ENCODE results near the gene CTH. TPM values are rescaled to one million over a fixed set of nuclear protein-coding genes. Genes with fewer than 3 reads are reported as not detected.
A peak's percentile ranks its signal among the peaks of the same experiment; 100 is the strongest.

The CTH gene
- total RNA-seq, 1 experiment from 2014 or later = 13.2 TPM

GRCh38 chr1:70438529-70438928, 27.5 kb downstream of the CTH start:
- Histone ChIP-seq H3K36me3 (ENCODE audit: low read depth, low read length) (peaks cover 13% of the 10 kb centered on the region), H3K9me3 (ENCODE audit: low read length) (no peaks in the 10 kb centered on the region), H3F3A (ENCODE audit: low read length, unreplicated experiment) (no peaks in the 10 kb centered on the region), H3K79me2 (ENCODE audit: low read length) (no peaks in the 10 kb centered on the region), H4K20me1 (ENCODE audit: low read length) (no peaks in the 10 kb centered on the region), H3K27me3 (ENCODE audit: low read length) (no peaks in the 10 kb centered on the region), H3K27ac (ENCODE audit: low read length) (no peak overlapping the region), H3K9me2 (replicated peaks; ENCODE audit: low read length) (no peaks in the 10 kb centered on the region), H3K9ac (ENCODE audit: low read length) (no peak overlapping the region), H3K4me1 (ENCODE audit: insufficient read depth, low read length) (no peaks in the 10 kb centered on the region), H3K4me2 (ENCODE audit: low read length) (no peak overlapping the region), H3K4me3 (ENCODE audit: low read length) (no peak overlapping the region), H2AFZ (ENCODE audit: low read length) (no peak overlapping the region)
- DNase-seq (peak; percentile 40), ATAC-seq (0 out of 2 replicates have a peak, but pooled peaks have one; percentile 12)
- CTCF ChIA-PET = interaction anchor here (0.6 kb wide), 1 partner anchor 48 kb away, joined by 3 read pairs; no protein-coding TSS in a partner anchor
- TF ChIP-seq CTCF (conservative IDR thresholded peaks at IDR 0.05; ENCODE audit: low read depth, low read length) (no peak), EZH2phosphoT487 (IDR thresholded peaks at IDR 0.05; ENCODE audit: borderline replicate concordance, low read length) (no peak), EZH2 (IDR thresholded peaks at IDR 0.05; ENCODE audit: low read length, unreplicated experiment) (no peak)
- BruUV-seq (replicated peaks) = no TSS peak
- POLR2A ChIA-PET (ENCODE audit: unreplicated experiment) = no interaction called here
- intact Hi-C loops (cut with micrococcal nuclease) = no loop called here

DNA sequence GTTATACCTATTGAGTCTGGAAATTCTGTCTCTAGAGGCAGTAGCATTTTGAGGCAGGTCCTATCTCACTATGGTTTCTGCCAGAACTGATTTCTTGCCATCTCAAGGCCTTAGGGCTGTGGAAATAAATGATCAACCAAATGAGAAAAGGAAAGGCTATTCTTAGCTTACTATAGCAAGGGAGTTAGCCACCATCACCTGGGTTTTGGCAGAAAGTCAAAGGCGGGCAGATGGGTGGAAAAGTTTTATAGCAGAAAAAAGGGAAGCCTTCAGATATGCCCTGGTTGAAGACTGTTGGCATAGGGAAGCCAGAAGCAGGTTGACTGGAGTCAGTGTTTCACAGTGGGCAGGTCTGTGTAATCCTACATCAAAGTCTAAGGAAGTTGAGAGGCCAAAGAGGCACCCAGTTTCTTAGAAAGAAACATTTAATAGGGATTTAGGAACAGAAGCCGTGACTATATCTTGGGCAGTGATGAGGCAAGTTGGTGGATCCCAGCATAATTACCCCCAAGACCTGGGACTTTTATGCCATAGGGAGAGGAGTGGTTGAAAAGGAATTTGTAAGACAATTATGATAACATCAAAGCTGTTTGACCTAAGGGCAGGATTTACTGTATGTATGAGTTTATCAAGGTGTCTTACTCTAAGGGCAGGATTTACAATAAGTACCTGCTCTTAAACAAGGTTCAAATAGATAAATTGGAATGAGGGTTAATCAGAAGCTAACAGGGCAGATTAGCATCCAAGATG, 29.7 kb downstream of the CTH start:
- ChIA-PET POLR2A (ENCODE audit: unreplicated experiment) (no interaction called here), CTCF (no interaction called here)
- no peaks in the 10 kb centered on the region for H3K27me3 ChIP-seq (ENCODE audit: low read length)
- DNase-seq = no peak
- no peak overlapping the region for H3K9ac ChIP-seq (ENCODE audit: low read length)
- 0 out of 2 replicates have a peak, but pooled peaks cover under 1% of the 10 kb centered on the region for H3K36me3 ChIP-seq (ENCODE audit: low read depth, low read length)
- no peaks in the 10 kb centered on the region for H3K4me1 ChIP-seq (ENCODE audit: insufficient read depth, low read length)
- H3F3A ChIP-seq (ENCODE audit: low read length, unreplicated experiment) = no peaks in the 10 kb centered on the region
- BruUV-seq (replicated peaks) = TSS peak; percentile 5
- no peaks in the 10 kb centered on the region for H3K9me3 ChIP-seq (ENCODE audit: low read length)
- H3K27ac ChIP-seq (ENCODE audit: low read length) = no peak overlapping the region
- no peaks in the 10 kb centered on the region for H4K20me1 ChIP-seq (ENCODE audit: low read length)
- H2AFZ ChIP-seq (ENCODE audit: low read length) = no peak overlapping the region
- ATAC-seq = no peak
- no peaks in the 10 kb centered on the region for H3K79me2 ChIP-seq (ENCODE audit: low read length)
- no peaks in the 10 kb centered on the region for H3K9me2 ChIP-seq (replicated peaks; ENCODE audit: low read length)
- H3K4me3 ChIP-seq (ENCODE audit: low read length) = no peak overlapping the region
- no peak overlapping the region for H3K4me2 ChIP-seq (ENCODE audit: low read length)
- intact Hi-C loops (cut with micrococcal nuclease) = no loop called here
- no peak for TF ChIP-seq EZH2phosphoT487 (IDR thresholded peaks at IDR 0.05; ENCODE audit: borderline replicate concordance, low read length)

DNA sequence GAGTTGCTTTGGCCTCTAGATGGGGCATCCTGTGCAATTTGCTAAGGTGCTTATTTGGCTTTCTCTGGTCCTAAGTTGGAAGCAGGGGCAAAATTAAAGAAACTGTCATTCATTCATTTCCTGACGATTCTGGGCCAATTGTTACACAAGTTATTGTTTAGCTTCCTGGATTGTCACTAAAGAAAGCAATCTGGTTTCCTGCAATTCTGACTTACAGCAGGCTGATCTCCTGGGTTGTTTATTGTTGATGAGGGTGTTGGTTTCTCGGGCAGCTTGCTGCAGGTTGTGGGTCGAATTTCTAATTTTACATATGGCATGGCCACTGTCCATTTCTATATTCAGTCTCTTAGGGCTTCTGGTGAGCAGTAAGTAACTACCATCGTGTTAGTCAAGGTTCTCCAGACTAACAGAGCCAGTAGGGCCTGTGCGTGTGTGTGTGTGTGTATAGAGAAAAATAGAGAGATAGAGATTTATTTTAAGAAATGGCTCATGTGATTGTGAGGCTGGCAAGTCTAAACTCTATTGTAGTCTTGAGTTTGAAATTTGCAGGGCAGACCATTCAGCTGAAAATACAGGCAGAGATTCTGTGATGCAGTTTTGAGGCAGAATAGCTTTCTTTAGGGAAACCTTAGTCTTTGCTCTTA, 30.4 kb downstream of the CTH start:
- Histone ChIP-seq H3K4me2 (ENCODE audit: low read length) (no peak overlapping the region), H2AFZ (ENCODE audit: low read length) (no peak overlapping the region), H3K79me2 (ENCODE audit: low read length) (no peaks in the 10 kb centered on the region), H3K4me1 (ENCODE audit: insufficient read depth, low read length) (no peaks in the 10 kb centered on the region), H3K9me3 (ENCODE audit: low read length) (no peaks in the 10 kb centered on the region), H3F3A (ENCODE audit: low read length, unreplicated experiment) (no peaks in the 10 kb centered on the region), H4K20me1 (ENCODE audit: low read length) (no peaks in the 10 kb centered on the region), H3K4me3 (ENCODE audit: low read length) (no peak overlapping the region), H3K27me3 (ENCODE audit: low read length) (no peaks in the 10 kb centered on the region), H3K9ac (ENCODE audit: low read length) (no peak overlapping the region), H3K9me2 (replicated peaks; ENCODE audit: low read length) (no peaks in the 10 kb centered on the region), H3K27ac (ENCODE audit: low read length) (no peak overlapping the region), H3K36me3 (ENCODE audit: low read depth, low read length) (no peaks in the 10 kb centered on the region)
- no peak for DNase-seq
- ChIA-PET POLR2A (ENCODE audit: unreplicated experiment) (no interaction called here), CTCF (no interaction called here)
- TF ChIP-seq EZH2phosphoT487 (IDR thresholded peaks at IDR 0.05; ENCODE audit: borderline replicate concordance, low read length) (no peak), CTCF (conservative IDR thresholded peaks at IDR 0.05; ENCODE audit: low read depth, low read length) (no peak), EZH2 (IDR thresholded peaks at IDR 0.05; ENCODE audit: low read length, unreplicated experiment) (no peak)
- no TSS peak for BruUV-seq (replicated peaks)
- intact Hi-C loops (cut with micrococcal nuclease) = no loop called here
- ATAC-seq = no peak

Data from PC-3 (cell line).